Glutamatergic neuron (in vitro differentiated cells): ENCODE measurements around the gene ERCC2. TPM values are rescaled to one million over a fixed set of nuclear protein-coding genes. Genes with fewer than 3 reads are reported as not detected.

Experiments
- DNase-seq: peaks from one replicate; pipeline ENCODE4 v3.0.0; 2022
- H3K27ac Mint-ChIP-seq: one replicate; pipeline ENCODE4 v1.8.0; 2020; ENCODE audit warnings: mild to moderate bottlenecking, mixed read lengths, inconsistent platforms; ENCODE audit not compliant: unreplicated experiment
- H3K27me3 Mint-ChIP-seq: one replicate; pipeline ENCODE4 v1.8.0; 2020; ENCODE audit warnings: mild to moderate bottlenecking, moderate library complexity, mixed read lengths, inconsistent platforms; ENCODE audit not compliant: unreplicated experiment
- H3K36me3 Mint-ChIP-seq: one replicate; pipeline ENCODE4 v1.8.0; 2020; ENCODE audit warnings: mild to moderate bottlenecking, mixed read lengths, inconsistent platforms; ENCODE audit not compliant: unreplicated experiment
- H3K4me1 Mint-ChIP-seq: one replicate; pipeline ENCODE4 v1.8.0; 2020; ENCODE audit warnings: mild to moderate bottlenecking, low read depth, mixed read lengths, inconsistent platforms; ENCODE audit not compliant: unreplicated experiment
- H3K4me3 Mint-ChIP-seq: one replicate; pipeline ENCODE4 v1.8.0; 2020; ENCODE audit warnings: mild to moderate bottlenecking, mixed read lengths, inconsistent platforms; ENCODE audit not compliant: unreplicated experiment
- H3K9me3 Mint-ChIP-seq: one replicate; pipeline ENCODE4 v1.8.0; 2020; ENCODE audit warnings: mild to moderate bottlenecking, moderate library complexity, mixed read lengths, inconsistent platforms; ENCODE audit not compliant: unreplicated experiment
- total RNA-seq: library from RNA; stranded (reverse); fragmentation: NEBNext Ultra II Directional; extraction: Animal tissue kit (Norgen Biotek cat#: 25700); gene quantifications from one replicate; pipeline ENCODE4 v1.2.1, GENCODE V29; 2021; ENCODE audit not compliant: unreplicated experiment
- TF ChIP-seq, protein P1 (sequence below): fragments of 200-600 bp; sonication (generic); IDR thresholded peaks from one replicate; pipeline ENCODE4 v1.5.0; 2021; ENCODE audit not compliant: partially characterized antibody, unreplicated experiment

The ERCC2 gene
- total RNA-seq, 1 donor from 2014 or later: 52.9 TPM

DNA sequence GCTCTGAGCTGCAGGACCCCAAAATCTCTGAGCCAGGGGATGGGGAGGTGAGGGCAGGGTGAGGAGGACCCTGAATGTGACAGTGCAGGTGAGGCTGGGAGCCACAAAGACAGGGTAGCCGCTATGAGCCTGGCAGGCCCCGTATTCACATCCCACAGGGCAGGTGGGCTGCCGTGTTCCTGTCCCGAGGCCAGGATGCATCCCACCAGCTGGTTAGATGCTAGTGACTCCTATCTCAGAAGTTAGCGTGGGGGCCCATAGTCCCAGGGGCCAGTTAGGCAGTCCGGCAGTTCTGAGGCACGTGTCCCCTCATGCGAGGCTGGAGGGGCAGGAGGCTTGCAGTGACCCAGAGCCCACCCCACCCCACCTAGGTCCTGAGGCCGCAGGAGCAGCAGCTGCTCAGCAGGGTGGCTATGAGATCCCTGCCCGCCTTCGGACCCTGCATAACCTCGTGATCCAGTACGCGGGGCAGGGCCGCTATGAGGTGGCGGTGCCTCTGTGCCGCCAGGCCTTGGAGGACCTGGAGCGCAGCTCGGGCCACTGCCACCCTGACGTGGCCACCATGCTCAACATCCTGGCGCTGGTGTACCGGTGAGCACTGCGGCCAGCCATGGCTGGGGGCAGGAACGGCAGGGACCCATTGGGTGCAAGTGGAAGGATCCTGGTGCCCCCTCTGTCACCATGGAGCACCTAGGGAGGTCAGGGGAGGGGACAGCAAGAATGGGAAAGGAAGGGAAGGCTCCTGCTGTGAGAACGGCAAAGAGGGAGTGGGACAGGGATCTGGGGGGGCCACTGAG, 22.6 kb downstream of the ERCC2 start:
- TF ChIP-seq, protein P1, sequence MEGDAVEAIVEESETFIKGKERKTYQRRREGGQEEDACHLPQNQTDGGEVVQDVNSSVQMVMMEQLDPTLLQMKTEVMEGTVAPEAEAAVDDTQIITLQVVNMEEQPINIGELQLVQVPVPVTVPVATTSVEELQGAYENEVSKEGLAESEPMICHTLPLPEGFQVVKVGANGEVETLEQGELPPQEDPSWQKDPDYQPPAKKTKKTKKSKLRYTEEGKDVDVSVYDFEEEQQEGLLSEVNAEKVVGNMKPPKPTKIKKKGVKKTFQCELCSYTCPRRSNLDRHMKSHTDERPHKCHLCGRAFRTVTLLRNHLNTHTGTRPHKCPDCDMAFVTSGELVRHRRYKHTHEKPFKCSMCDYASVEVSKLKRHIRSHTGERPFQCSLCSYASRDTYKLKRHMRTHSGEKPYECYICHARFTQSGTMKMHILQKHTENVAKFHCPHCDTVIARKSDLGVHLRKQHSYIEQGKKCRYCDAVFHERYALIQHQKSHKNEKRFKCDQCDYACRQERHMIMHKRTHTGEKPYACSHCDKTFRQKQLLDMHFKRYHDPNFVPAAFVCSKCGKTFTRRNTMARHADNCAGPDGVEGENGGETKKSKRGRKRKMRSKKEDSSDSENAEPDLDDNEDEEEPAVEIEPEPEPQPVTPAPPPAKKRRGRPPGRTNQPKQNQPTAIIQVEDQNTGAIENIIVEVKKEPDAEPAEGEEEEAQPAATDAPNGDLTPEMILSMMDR: no peak
- no peak for DNase-seq
- peaks cover 8% of the 10 kb centered on the region for H3K9me3 Mint-ChIP-seq
- no peaks in the 10 kb centered on the region for H3K36me3 Mint-ChIP-seq
- H3K4me3 Mint-ChIP-seq: no peak overlapping the region
- H3K27me3 Mint-ChIP-seq: peaks cover 10% of the 10 kb centered on the region
- H3K27ac Mint-ChIP-seq: no peak overlapping the region
- no peaks in the 10 kb centered on the region for H3K4me1 Mint-ChIP-seq

DNA sequence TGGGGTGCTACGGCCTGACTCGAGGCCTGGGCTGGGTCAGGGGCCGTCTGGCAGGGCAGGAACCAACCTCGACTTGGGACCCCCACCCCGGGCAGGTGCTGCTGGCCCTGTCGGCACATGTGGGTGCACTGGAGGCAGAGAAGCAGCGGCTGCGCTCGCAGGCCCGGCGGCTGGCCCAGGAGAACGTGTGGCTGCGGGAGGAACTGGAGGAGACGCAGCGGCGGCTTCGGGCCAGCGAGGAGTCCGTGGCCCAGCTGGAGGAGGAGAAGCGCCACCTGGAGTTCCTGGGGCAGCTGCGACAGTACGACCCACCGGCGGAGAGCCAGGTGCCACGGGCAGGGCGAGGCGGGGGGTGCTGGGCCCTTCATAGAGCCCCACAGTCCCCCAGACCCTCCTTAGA, 23.9 kb downstream of the ERCC2 start:
- H3K4me3 Mint-ChIP-seq: no peak overlapping the region
- H3K27ac Mint-ChIP-seq: no peak overlapping the region
- H3K27me3 Mint-ChIP-seq: peaks cover 7% of the 10 kb centered on the region
- no peaks in the 10 kb centered on the region for H3K36me3 Mint-ChIP-seq
- H3K9me3 Mint-ChIP-seq: peaks cover 8% of the 10 kb centered on the region
- H3K4me1 Mint-ChIP-seq: no peaks in the 10 kb centered on the region
- TF ChIP-seq, protein P1: no peak
- no peak for DNase-seq

DNA sequence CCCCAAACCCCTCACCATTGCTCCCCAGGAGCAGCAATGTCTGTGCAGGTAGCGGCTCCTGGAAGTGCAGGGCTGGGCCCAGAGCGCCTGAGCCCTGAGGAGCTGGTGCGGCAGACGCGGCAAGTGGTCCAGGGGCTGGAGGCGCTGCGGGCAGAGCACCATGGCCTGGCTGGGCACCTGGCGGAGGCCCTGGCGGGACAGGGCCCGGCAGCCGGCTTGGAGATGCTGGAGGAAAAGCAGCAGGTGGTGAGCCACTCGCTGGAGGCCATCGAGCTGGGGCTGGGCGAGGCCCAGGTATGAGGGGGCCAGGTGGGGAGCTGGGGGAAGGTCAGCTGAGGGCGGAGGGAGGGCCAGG, 24.9 kb downstream of the ERCC2 start:
- H3K4me1 Mint-ChIP-seq: no peaks in the 10 kb centered on the region
- no peaks in the 10 kb centered on the region for H3K36me3 Mint-ChIP-seq
- H3K9me3 Mint-ChIP-seq: peaks cover 6% of the 10 kb centered on the region
- no peak overlapping the region for H3K4me3 Mint-ChIP-seq
- no peak for DNase-seq
- no peak overlapping the region for H3K27ac Mint-ChIP-seq
- peaks cover 7% of the 10 kb centered on the region for H3K27me3 Mint-ChIP-seq
- TF ChIP-seq, protein P1: no peak

DNA sequence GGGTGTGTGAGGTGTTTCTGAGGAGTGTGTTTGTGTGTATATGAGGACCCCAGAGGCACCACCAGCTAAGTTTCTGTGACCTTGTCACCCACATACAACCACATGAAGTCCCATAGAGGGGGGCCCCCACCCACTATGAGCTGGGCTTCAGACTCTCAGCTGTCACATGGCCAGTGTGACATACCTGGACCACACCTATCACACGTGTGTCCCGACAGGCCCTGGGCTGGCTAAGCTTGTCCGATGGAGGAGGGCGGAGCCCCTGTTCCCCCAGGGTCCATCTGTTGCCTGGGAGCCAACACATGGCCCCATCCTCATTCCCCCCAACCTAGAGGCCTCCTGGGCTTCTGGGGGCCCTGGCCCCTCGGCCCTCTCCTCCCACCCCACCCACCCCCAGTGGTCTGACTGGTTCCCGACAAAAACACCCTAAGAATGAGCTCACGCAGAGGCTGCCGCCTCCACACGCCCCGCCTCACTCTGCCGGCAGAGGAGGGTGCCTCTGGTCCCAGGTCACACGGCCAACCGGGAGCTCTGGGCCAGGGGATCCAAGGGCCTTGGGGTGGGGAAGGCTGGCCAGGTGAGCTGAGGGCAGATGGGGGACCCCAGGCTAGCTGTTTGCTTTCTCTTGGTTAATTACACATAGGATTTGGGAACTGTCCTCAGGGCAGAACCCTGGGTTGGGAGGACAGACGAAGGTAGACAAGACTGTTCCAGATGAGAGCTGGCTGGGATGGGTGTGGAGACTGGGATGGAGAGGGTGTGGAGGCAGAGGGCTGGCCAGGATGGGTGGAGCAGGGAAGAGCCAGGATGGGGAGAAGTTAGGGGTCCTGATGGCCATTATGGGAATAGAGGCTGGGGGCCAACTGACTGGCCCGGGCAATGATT, 25.5 kb downstream of the ERCC2 start:
- DNase-seq: no peak
- Mint-ChIP-seq H3K27me3 (peaks cover 11% of the 10 kb centered on the region), H3K36me3 (no peaks in the 10 kb centered on the region), H3K9me3 (peaks cover 8% of the 10 kb centered on the region), H3K27ac (no peak overlapping the region), H3K4me3 (no peak overlapping the region), H3K4me1 (no peaks in the 10 kb centered on the region)
- TF ChIP-seq, protein P1: no peak

DNA sequence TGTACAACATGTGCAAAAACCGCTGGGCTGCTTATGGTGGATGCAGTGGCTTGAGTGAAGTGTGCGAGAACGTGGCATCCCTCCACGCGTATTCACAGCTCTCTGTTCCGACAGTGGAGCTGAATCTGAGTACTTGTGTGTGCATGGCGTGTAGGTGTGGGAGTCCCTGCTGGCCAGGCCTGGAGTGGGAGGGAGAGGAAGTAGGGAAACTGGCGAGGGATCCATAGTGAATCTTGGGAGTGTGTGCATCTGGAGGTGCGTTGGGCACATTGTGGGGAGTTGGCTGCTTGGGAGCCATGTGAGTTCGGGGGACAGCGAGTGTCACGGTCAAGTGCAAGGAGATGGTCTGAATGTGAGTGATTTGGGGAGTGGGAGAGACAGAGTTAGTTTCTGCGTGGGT, 27.5 kb downstream of the ERCC2 start:
- no peak for DNase-seq
- Mint-ChIP-seq H3K27me3 (peaks cover 7% of the 10 kb centered on the region), H3K4me3 (no peak overlapping the region), H3K9me3 (peaks cover 5% of the 10 kb centered on the region), H3K4me1 (no peaks in the 10 kb centered on the region), H3K36me3 (no peaks in the 10 kb centered on the region), H3K27ac (no peak overlapping the region)
- TF ChIP-seq, protein P1: no peak
